IMR-90 (cell line): ENCODE results near the gene RPS5. TPM values are rescaled to one million over a fixed set of nuclear protein-coding genes. Genes with fewer than 3 reads are reported as not detected.

Experiments
- ATAC-seq: fragments of 200-7000 bp; cut with Tn5 transposase; 2 replicates; pipeline ENCODE4 v1.9.1; 2020; ENCODE audit warnings: low read depth, mild to moderate bottlenecking, moderate library complexity
- BruUV-seq: library from RNA; stranded (reverse); fragments of 400-500 nt; replicated peaks from 2 replicates; lab custom pipeline; 2021; lab: Mats Ljungman, UMichigan
- CTCF ChIA-PET: fragments of 300-600 bp; formaldehyde crosslinking; extraction: SDS; loops from one replicate; lab custom pipeline; 2021; ENCODE audit warnings: antibody characterized with exemption; lab: Yijun Ruan, JAX
- POLR2A ChIA-PET: fragments of 300-600 bp; sonication (Branson Sonifier 250); formaldehyde crosslinking; loops from one replicate; lab custom pipeline; 2022; ENCODE audit warnings: antibody characterized with exemption; ENCODE audit not compliant: unreplicated experiment; lab: Charles Lee
- DNase-seq: peaks from one replicate; pipeline ENCODE4 v3.0.0; 2013
- H2AFZ ChIP-seq: replicated peaks from 2 replicates; pipeline ENCODE3; 2013; ENCODE audit warnings: low read length, mild to moderate bottlenecking; ENCODE audit not compliant: poor library complexity
- H2AK5ac ChIP-seq: 2 replicates; pipeline ENCODE4 v1.6.1; 2013; ENCODE audit warnings: low read depth, low read length, inconsistent platforms
- H2AK9ac ChIP-seq: replicated peaks from 2 replicates; pipeline ENCODE3; 2013; ENCODE audit warnings: mild to moderate bottlenecking, low read depth, low read length, moderate library complexity; ENCODE audit not compliant: poor library complexity
- H2BK120ac ChIP-seq: 2 replicates; pipeline ENCODE4 v1.6.1; 2013; ENCODE audit warnings: low read depth, low read length, inconsistent platforms
- H2BK15ac ChIP-seq: 3 replicates; pipeline ENCODE4 v1.6.1; 2013; ENCODE audit warnings: low read depth, low read length, inconsistent platforms
- H2BK20ac ChIP-seq: 2 replicates; pipeline ENCODE4 v1.6.1; 2013; ENCODE audit warnings: low read depth, mild to moderate bottlenecking, inconsistent platforms, low read length, moderate library complexity
- H2BK5ac ChIP-seq: 2 replicates; pipeline ENCODE4 v1.6.1; 2013; ENCODE audit warnings: mild to moderate bottlenecking, low read depth, low read length, inconsistent platforms; ENCODE audit not compliant: poor library complexity, severe bottlenecking
- H3K14ac ChIP-seq: replicated peaks from 2 replicates; pipeline ENCODE4 v1.6.1; 2013; ENCODE audit warnings: low read depth, low read length, inconsistent platforms
- H3K18ac ChIP-seq: 2 replicates; pipeline ENCODE4 v1.6.1; 2013; ENCODE audit warnings: low read depth, low read length, control low read depth
- H3K23ac ChIP-seq: 2 replicates; pipeline ENCODE4 v1.6.1; 2013; ENCODE audit warnings: low read depth, low read length, inconsistent platforms
- H3K27ac ChIP-seq: 2 replicates; pipeline ENCODE4 v1.5.1; 2013; ENCODE audit warnings: mild to moderate bottlenecking, control low read depth, low read length; ENCODE audit not compliant: insufficient read depth
- H3K27me3 ChIP-seq: 2 replicates; pipeline ENCODE4 v1.6.1; 2013; ENCODE audit warnings: low read length; ENCODE audit not compliant: control insufficient read depth, insufficient read depth
- H3K36me3 ChIP-seq: 2 replicates; pipeline ENCODE4 v1.6.1; 2013; ENCODE audit warnings: low read length, mixed read lengths; ENCODE audit not compliant: control insufficient read depth, insufficient read depth
- H3K4ac ChIP-seq: 2 replicates; pipeline ENCODE4 v1.6.1; 2013; ENCODE audit warnings: low read depth, low read length, inconsistent platforms
- H3K4me1 ChIP-seq: 2 replicates; pipeline ENCODE4 v1.6.1; 2013; ENCODE audit warnings: low read length, mixed read lengths; ENCODE audit not compliant: control insufficient read depth, insufficient read depth
- H3K4me2 ChIP-seq: 2 replicates; pipeline ENCODE4 v1.6.1; 2013; ENCODE audit warnings: low read depth, mild to moderate bottlenecking, control low read depth, low read length, moderate library complexity
- H3K4me3 ChIP-seq: 2 replicates; pipeline ENCODE4 v1.5.1; 2013; ENCODE audit warnings: low read depth, mild to moderate bottlenecking, control low read depth, low read length, moderate library complexity; ENCODE audit not compliant: insufficient read depth
- H3K56ac ChIP-seq: 2 replicates; pipeline ENCODE4 v1.6.1; 2013; ENCODE audit warnings: low read length, inconsistent platforms; ENCODE audit not compliant: insufficient read depth; ENCODE audit errors: extremely low read depth
- H3K79me1 ChIP-seq, 2 experiments: 2 replicates each; pipeline ENCODE4 v1.6.1; 2013; ENCODE audit warnings: low read length in 2 of 2, inconsistent platforms in 1 of 2, low read depth in 1 of 2
- H3K9ac ChIP-seq: 2 replicates; pipeline ENCODE4 v1.6.1; 2013; ENCODE audit warnings: low read depth, low read length, control low read depth
- H3K9me1 ChIP-seq: 2 replicates; pipeline ENCODE4 v1.6.1; 2013; ENCODE audit warnings: low read length, inconsistent platforms; ENCODE audit not compliant: insufficient read depth
- H3K9me3 ChIP-seq: 2 replicates; pipeline ENCODE4 v1.6.1; 2013; ENCODE audit warnings: low read length; ENCODE audit not compliant: control insufficient read depth, insufficient read depth
- H4K20me1 ChIP-seq: 2 replicates; pipeline ENCODE4 v1.6.1; 2013; ENCODE audit warnings: low read length, inconsistent platforms; ENCODE audit not compliant: insufficient read depth
- H4K5ac ChIP-seq: 2 replicates; pipeline ENCODE4 v1.6.1; 2013; ENCODE audit warnings: mild to moderate bottlenecking, low read depth, low read length, control low read depth
- H4K8ac ChIP-seq, 2 experiments: 2 replicates each; pipeline ENCODE4 v1.6.1; 2013; ENCODE audit warnings: low read depth in 2 of 2, low read length in 2 of 2, control low read depth in 1 of 2, inconsistent platforms in 1 of 2
- H4K91ac ChIP-seq: 2 replicates; pipeline ENCODE4 v1.6.1; 2013; ENCODE audit warnings: low read depth, low read length, inconsistent platforms; ENCODE audit not compliant: insufficient read depth
- BHLHE40 ChIP-seq: fragments of 150-350 bp; IDR thresholded peaks from 2 replicates; pipeline ENCODE4 v1.6.1; 2016; ENCODE audit warnings: mild to moderate bottlenecking, low read depth, low read length
- CEBPB ChIP-seq: IDR thresholded peaks from 2 replicates; pipeline ENCODE4 v1.6.1; 2012; ENCODE audit warnings: low read depth, low read length, improper control_type of control experiment
- CHD1 ChIP-seq: IDR thresholded peaks from 2 replicates; pipeline ENCODE4 v1.6.1; 2012; ENCODE audit warnings: low read depth, low read length, improper control_type of control experiment
- FOS ChIP-seq: fragments of 150-350 bp; IDR thresholded peaks from 2 replicates; pipeline ENCODE4 v1.6.1; 2016; ENCODE audit warnings: low read depth, low read length
- MAFK ChIP-seq: IDR thresholded peaks from 2 replicates; pipeline ENCODE4 v1.6.1; 2012; ENCODE audit warnings: low read depth, low read length, improper control_type of control experiment
- MAZ ChIP-seq: IDR thresholded peaks from 2 replicates; pipeline ENCODE4 v1.6.1; 2012; ENCODE audit warnings: low read depth, mild to moderate bottlenecking, low read length, improper control_type of control experiment, moderate library complexity, borderline replicate concordance
- MXI1 ChIP-seq: IDR thresholded peaks from 2 replicates; pipeline ENCODE4 v1.6.1; 2012; ENCODE audit warnings: low read depth, mild to moderate bottlenecking, low read length, moderate library complexity, borderline replicate concordance
- NFE2L2 ChIP-seq: fragments of 150-350 bp; IDR thresholded peaks from 2 replicates; pipeline ENCODE4 v1.6.1; 2016; ENCODE audit warnings: low read depth, mild to moderate bottlenecking, low read length
- POLR2A ChIP-seq: IDR thresholded peaks from 2 replicates; pipeline ENCODE4 v1.6.1; 2012; ENCODE audit warnings: mild to moderate bottlenecking, low read depth, low read length
- RAD21 ChIP-seq: IDR thresholded peaks from 2 replicates; pipeline ENCODE4 v1.6.1; 2012; ENCODE audit warnings: low read length, improper control_type of control experiment
- RCOR1 ChIP-seq: IDR thresholded peaks from 2 replicates; pipeline ENCODE4 v1.6.1; 2012; ENCODE audit warnings: mild to moderate bottlenecking, low read length, improper control_type of control experiment; ENCODE audit not compliant: insufficient replicate concordance
- RFX5 ChIP-seq: IDR thresholded peaks from 2 replicates; pipeline ENCODE4 v1.8.0; 2012; ENCODE audit warnings: low read depth, mild to moderate bottlenecking, low read length, moderate library complexity
- SMC3 ChIP-seq: fragments of 150-350 bp; IDR thresholded peaks from 2 replicates; pipeline ENCODE4 v1.6.1; 2016; ENCODE audit warnings: low read depth, mild to moderate bottlenecking, antibody characterized with exemption, low read length, moderate library complexity
- WGBS, 2 experiments: methylation state at CpG; one replicate each; pipeline versions ENCODE4 v1.1.5 to v1.1.7; 2013; ENCODE audit warnings: missing lambda C conversion rate in 2 of 2; ENCODE audit not compliant: insufficient read length in 1 of 2; ENCODE audit errors: extremely low coverage in 2 of 2; 5-methylcytosine and 5-hydroxymethylcytosine counted together
- dilution Hi-C: fragments of 300-500 bp; cut with HindIII; formaldehyde crosslinking; loops from one replicate; pipeline ENCODE4 v1.14.3; 2018; ENCODE audit warnings: low sequenced_read_pairs; ENCODE audit not compliant: unreplicated experiment
- in situ Hi-C: fragments of 300-500 bp; cut with MboI; formaldehyde crosslinking; loops from 3 replicates; pipeline ENCODE4 v1.14.3; 2019; ENCODE audit warnings: low sequenced_read_pairs, inconsistent platforms, mixed read lengths
- intact Hi-C: fragments of 100-400 bp; cut with micrococcal nuclease; formaldehyde crosslinking; loops from 2 replicates; pipeline ENCODE4 v1.10.0; 2022
- polyA plus RNA-seq, 3 experiments: library from polyadenylated mRNA; depleted of rRNA; stranded (reverse); fragments of >200 nt; gene quantifications; 2 replicates each; pipeline ENCODE4 v1.2.3, GENCODE V29; 2012; ENCODE audit warnings: low replicate concordance in 1 of 3
- total RNA-seq: library from RNA; depleted of rRNA; stranded (reverse); fragments of >200 nt; gene quantifications from 2 replicates; pipeline ENCODE4 v1.2.3, GENCODE V29; 2012
- TF ChIP-seq, protein P1 (sequence below): fragments of 150-350 bp; IDR thresholded peaks from 2 replicates; pipeline ENCODE4 v1.6.1; 2017; ENCODE audit warnings: mild to moderate bottlenecking, antibody characterized with exemption, low read length, low read depth
- TF ChIP-seq, protein P2 (sequence below): fragments of 150-350 bp; IDR thresholded peaks from 2 replicates; pipeline ENCODE4 v1.6.1; 2016; ENCODE audit warnings: low read depth, mild to moderate bottlenecking, low read length, moderate library complexity, borderline replicate concordance
- TF ChIP-seq, protein P3 (sequence below): conservative IDR thresholded peaks from 2 replicates; pipeline ENCODE4 v1.5.1; 2012; ENCODE audit warnings: mild to moderate bottlenecking, low read depth, low read length, improper control_type of control experiment

Gene RPS5
- total and polyA plus RNA-seq, 2 of the 4 experiments (the other 2 are of a cell fraction): 3,265 to 5,858 TPM

DNA sequence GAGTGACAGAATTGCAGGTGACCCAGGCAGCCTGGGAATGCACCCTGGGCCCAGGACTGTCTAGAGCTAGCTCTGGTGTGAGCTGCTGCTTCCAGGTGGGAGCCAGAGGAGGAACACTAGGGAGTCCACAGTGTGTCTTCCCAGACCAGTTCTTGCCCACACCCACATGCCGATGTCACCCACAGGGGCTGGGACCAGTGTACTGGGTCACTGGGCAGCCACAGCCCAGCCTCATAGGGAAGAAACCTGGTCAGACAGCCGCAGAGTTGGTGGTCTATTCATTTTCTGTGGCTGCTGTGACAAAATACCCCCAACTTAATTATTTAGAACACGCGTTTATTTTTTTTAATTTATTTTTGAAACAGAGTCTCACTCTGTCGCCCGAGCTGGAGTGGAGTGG is 11.5 kb downstream of the RPS5 start:
- ChIA-PET POLR2A (no interaction called here), CTCF (no interaction called here)
- in situ Hi-C loops (no loop called here), dilution Hi-C loops (no loop called here), intact Hi-C loops (no loop called here)
- H3K4me1 ChIP-seq: peaks cover 5% of the 10 kb centered on the region
- DNase-seq (no peak), ATAC-seq (no peak)
- no peaks in the 10 kb centered on the region for H3K27me3 ChIP-seq
- no peak overlapping the region for H3K14ac ChIP-seq
- no peak overlapping the region for H3K18ac ChIP-seq
- H3K4me3 ChIP-seq: no peak overlapping the region
- H3K9me1 ChIP-seq: no peaks in the 10 kb centered on the region
- no peak overlapping the region for H3K9ac ChIP-seq
- H2AK9ac ChIP-seq: no peak overlapping the region
- H3K56ac ChIP-seq: no peak overlapping the region
- no peak overlapping the region for H4K5ac ChIP-seq
- no peak overlapping the region for H2AK5ac ChIP-seq
- H2BK15ac ChIP-seq: no peak overlapping the region
- no peak overlapping the region for H2BK5ac ChIP-seq
- no peak overlapping the region for H3K23ac ChIP-seq
- TF ChIP-seq NFE2L2 (no peak), CEBPB (no peak), FOS (no peak), POLR2A (no peak), MAFK (no peak), MAZ (no peak), RCOR1 (no peak), CHD1 (no peak), MXI1 (no peak), BHLHE40 (no peak), RAD21 (no peak), RFX5 (no peak), SMC3 (no peak)
- TF ChIP-seq, protein P1, sequence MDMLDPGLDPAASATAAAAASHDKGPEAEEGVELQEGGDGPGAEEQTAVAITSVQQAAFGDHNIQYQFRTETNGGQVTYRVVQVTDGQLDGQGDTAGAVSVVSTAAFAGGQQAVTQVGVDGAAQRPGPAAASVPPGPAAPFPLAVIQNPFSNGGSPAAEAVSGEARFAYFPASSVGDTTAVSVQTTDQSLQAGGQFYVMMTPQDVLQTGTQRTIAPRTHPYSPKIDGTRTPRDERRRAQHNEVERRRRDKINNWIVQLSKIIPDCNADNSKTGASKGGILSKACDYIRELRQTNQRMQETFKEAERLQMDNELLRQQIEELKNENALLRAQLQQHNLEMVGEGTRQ: no peak
- TF ChIP-seq, protein P2, sequence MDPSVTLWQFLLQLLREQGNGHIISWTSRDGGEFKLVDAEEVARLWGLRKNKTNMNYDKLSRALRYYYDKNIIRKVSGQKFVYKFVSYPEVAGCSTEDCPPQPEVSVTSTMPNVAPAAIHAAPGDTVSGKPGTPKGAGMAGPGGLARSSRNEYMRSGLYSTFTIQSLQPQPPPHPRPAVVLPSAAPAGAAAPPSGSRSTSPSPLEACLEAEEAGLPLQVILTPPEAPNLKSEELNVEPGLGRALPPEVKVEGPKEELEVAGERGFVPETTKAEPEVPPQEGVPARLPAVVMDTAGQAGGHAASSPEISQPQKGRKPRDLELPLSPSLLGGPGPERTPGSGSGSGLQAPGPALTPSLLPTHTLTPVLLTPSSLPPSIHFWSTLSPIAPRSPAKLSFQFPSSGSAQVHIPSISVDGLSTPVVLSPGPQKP: no peak
- TF ChIP-seq, protein P3, sequence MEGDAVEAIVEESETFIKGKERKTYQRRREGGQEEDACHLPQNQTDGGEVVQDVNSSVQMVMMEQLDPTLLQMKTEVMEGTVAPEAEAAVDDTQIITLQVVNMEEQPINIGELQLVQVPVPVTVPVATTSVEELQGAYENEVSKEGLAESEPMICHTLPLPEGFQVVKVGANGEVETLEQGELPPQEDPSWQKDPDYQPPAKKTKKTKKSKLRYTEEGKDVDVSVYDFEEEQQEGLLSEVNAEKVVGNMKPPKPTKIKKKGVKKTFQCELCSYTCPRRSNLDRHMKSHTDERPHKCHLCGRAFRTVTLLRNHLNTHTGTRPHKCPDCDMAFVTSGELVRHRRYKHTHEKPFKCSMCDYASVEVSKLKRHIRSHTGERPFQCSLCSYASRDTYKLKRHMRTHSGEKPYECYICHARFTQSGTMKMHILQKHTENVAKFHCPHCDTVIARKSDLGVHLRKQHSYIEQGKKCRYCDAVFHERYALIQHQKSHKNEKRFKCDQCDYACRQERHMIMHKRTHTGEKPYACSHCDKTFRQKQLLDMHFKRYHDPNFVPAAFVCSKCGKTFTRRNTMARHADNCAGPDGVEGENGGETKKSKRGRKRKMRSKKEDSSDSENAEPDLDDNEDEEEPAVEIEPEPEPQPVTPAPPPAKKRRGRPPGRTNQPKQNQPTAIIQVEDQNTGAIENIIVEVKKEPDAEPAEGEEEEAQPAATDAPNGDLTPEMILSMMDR: no peak
- no peak overlapping the region for H2AFZ ChIP-seq
- H3K9me3 ChIP-seq: no peaks in the 10 kb centered on the region
- H3K4me2 ChIP-seq: no peak overlapping the region
- H4K8ac ChIP-seq: no peak overlapping the region
- H3K27ac ChIP-seq: no peak overlapping the region
- no peak overlapping the region for H3K4ac ChIP-seq
- peaks cover 0 to 24% of the 10 kb centered on the region in 2 experiments; a peak in 2 of 4 replicates for H3K79me1 ChIP-seq
- no CpG with 5 or more reads among the region's 6 CpGs for whole genome bisulfite sequencing, 2 experiments
- no TSS peak for BruUV-seq
- no peak overlapping the region for H2BK120ac ChIP-seq
- peaks cover 17% of the 10 kb centered on the region for H3K36me3 ChIP-seq
- no peak overlapping the region for H4K91ac ChIP-seq
- H2BK20ac ChIP-seq: no peak overlapping the region
- H4K20me1 ChIP-seq: peaks cover 15% of the 10 kb centered on the region
